HS-5 (cell line): ENCODE data around the gene TUBGCP6.
A peak's percentile ranks its signal among the peaks of the same experiment; 100 is the strongest.

Experiments used
- DNase-seq: peaks from one replicate; pipeline ENCODE4 v3.0.0-alpha.2; 2012; ENCODE audit warnings: low read depth

The TUBGCP6 gene

DNA sequence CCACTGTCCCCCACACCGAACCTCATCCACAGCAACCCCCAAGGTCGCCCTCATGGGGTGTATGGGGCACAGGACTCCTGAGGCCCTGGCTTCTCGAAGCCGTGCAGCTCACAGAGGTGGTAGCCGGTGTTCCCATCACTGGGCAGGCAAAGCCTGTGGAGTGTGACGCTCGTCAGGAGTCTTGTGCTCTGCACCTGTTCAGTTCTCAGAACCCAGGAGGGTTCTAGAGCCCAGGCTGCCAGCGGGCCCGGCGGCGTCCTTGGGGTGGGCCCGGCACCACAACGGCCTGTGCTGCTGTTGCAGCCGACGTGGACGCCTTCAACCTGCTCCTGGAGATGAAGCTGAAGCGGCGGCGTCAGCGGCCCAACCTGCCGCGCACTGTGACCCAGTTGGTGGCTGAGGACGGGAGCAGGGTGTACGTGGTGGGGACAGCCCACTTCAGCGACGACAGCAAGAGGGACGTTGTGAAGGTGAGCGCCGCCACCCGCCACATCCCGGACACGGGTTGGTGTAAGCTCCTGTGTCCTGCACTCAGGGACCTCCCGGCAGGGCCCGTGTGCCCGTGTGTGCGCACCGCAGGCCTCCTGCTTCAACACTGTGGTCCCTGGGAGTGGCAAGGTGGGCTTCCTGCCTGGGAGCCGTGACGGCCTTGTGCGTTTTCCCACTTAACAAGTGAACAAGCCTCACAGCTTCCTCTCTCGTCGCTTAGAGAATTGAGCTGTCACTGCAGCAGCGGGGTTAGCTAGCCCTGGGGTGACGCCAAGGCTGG, 50.6 kb downstream of the TUBGCP6 start:
- DNase-seq: no peak

GRCh38 chr22:50193621-50194020, 51.2 kb downstream of the TUBGCP6 start:
- DNase-seq: no peak

DNA sequence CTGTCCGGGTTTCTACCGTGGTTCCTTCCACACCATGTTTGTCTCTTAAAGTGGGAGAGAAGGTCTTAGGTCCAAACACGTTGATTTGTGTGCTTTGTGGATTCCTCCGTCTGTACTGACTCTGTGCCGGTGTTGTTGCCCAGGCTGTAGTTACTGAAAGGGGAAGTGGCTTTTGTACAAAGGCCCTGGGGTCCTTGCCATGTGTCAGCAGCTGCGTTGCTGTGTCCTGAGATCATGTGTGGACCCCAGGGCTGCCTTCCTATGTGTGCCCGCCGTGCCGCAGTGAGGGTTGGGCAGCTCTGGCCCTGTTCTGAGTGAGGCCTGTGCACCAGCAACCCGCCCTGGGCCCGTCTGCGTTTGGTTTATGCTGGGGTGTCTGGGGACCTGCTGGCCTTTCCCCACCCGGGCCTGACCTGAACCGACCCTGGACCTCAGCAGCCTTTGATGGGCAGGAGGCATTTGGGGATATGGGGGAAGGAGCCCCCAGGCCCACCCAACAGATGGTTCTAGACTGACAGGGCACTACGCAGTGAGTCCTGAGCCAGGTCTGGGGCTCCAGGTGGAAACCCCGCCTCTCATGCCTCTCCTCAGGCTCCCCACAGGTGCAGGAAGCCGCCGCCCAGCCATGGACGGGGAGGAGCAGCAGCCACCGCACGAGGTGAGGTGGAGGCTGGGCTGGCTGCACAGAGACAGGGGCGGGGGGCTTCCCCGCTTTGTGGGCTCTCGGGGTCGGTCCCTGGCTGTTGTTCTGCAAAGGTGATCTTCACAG, 52.2 kb downstream of the TUBGCP6 start:
- no peak for DNase-seq

- DNase-seq: no peak
Measured at GRCh38 chr22:50190941-50191741, 53.7 kb downstream of the TUBGCP6 start.

DNA sequence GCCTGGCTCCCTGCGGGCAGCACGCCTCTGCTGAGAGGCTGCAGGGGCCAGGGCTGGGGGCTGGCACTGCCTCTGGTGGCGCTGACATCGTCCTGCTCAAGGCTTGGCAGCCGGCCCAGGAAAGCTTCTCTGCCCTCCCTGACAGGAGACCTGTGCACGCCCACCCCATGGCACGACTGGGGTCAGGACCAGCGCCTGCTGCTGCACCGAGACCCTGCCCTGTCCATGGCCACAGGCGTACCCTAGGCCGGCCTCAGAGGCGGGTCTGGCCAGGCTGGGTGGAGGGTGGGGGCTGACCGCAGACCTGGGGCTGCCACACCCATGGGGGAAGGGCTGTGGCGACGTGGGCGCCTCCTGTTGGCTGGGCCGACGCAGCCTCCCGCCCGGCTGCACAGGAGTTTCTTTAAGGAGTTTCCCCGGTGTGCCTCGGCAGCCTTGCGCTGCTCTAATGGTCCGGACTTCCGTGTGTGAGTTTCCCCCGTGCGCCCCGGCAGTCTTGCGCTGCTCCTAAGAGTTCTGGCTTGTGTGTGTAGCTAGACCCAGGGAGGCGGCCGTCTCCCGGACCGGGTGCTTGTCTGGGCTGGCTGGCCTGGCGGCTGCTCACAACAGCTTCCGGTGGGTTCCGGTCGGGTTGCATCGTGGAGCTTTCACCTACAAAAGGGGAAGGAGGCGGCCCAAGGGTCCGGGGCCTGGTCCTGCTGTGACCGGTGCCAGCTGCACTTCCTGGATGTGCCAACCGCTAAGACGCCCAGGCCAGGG, 54.5 kb downstream of the TUBGCP6 start:
- DNase-seq: no peak

DNA sequence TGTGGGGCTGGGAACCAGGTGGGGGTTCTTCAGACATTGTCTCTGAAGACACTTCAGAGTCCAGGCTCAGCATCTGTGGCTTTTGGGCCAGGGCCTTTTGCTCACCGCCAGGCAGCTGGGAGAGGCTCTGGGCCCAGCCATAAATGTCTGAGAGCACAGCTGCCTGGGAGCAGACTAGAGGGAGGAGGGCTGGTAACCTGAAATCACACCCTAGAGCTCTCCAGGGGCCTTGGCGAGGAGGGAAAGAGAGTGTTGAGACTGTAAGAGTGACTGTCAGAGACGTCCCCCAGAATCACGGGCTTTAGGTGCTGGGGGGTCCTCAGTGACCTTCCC, 55.0 kb downstream of the TUBGCP6 start:
- DNase-seq: no peak

- DNase-seq: no peak
Measured at GRCh38 chr22:50189184-50189848, 55.5 kb downstream of the TUBGCP6 start.

- no peak for DNase-seq
Measured at GRCh38 chr22:50188356-50188755, 56.5 kb downstream of the TUBGCP6 start.

DNA sequence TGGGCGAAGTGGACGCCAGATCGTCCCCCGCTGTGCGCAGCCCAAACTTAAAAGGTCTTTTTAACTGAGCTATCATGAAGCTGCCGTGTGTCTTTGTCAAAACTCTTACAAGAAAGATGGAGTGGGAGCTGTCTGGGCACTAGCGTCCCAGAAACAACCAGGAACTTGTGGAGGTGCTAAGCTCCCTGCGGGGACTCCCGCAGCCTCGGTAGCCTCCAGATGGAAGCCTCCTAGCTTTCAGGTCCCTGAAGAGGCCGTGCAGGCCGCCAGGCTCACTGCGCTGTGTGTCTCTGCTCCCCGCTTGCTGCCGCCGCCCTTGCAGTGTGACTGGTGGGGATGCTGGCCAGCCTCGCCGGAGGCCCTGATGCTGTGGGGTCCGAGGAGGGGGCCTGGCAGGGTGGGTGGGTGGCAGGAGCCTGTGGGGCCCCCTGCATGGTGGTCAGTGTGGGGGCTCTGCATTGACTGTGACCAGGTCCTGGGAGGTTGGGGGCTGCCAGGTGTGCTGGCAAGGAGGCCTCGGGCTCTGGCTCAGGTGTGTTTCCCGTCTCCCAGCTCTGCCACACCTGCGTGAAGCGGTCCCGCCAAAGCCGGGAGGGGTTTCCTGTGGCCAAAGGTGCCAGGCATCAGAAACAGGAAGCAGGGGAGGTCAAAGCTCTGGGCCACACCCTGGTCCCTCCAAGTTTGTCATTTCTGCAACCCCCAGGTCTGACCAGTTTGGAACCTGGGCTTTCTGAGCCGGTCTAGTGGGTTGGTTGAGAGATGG, 57.9 kb downstream of the TUBGCP6 start:
- no peak for DNase-seq

DNA sequence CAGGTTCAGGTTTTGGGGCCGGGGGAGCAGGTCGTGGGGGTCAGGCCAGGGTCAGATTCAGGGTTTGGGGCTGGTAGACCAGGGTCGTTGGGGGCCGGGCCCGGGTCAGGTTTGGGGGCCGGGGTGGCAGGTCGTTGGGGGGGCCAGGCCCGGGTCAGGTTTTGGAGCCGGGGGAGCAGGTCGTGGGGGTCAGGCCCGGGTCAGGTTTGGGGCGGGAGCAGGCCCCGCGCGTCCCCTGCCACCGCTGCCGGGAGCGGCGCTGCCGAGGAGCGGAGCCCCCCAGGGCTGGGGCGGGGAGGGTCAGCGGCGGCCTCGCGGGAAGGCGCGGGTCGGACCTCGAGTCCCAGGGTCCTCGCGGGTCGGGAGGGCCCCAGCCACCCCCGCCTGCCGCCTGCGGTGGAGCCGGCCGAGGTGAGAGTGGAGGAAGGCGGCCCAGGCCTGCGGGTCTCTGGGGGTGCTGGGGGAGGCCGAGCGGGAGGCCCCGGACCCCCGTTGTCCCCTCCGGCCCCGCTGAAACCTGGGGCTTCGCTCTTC, 58.6 kb downstream of the TUBGCP6 start:
- DNase-seq: no peak

- peak; percentile 32 for DNase-seq
Measured at GRCh38 chr22:50185375-50186087, 59.3 kb downstream of the TUBGCP6 start, which contains the start of gene TRABD. Gene TRABD, plus strand, starts transcription at chr22:50185913. Its CDS starts 7,148 bp downstream, at chr22:50193061.

- DNase-seq: no peak
Measured at GRCh38 chr22:50184902-50185374, 59.9 kb downstream of the TUBGCP6 start.

DNA sequence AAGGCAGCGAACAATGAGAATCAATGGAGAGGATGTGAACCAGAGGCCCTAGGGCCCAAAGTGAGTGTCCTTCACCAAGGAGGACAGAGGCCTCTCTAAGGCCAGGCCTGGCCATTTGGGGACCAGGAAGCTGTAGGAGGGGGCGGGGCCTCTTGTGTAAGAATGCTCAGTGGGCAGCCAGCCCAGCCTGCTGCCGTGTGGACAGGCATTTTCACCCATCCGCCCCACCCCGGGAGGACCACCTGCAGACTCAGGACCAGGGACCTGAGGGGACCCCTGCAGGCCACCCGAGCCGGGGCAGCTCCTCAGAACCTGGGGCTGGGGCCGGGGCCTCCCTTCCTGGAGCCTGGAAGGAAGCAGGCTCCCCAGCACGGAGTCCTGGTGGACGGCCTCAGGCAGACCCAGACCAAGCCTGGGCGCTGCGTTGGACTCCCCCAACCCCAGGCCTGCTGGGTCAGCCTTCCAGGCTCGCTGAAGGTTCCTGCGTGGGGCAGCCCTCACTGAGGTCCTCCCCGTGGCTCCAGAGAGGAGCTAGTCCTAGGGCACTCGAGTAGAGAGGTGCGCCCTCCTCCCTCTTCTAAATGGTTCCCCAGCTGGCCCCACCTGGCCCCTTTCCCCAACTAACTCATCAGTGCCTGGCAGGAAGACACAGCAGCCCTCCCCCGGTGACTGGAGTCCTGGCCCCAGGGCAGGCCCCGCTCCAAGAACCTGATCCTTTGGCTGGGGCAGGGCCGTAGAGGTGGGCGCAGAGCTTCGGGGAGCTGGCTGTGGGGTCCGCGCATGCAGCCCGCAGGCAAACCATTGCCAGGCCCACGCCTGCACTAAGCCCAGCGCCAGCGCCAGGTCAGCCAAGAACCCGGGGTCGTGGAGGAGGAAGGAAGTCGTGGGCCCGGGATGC, 60.6 kb downstream of the TUBGCP6 start:
- DNase-seq: no peak

DNA sequence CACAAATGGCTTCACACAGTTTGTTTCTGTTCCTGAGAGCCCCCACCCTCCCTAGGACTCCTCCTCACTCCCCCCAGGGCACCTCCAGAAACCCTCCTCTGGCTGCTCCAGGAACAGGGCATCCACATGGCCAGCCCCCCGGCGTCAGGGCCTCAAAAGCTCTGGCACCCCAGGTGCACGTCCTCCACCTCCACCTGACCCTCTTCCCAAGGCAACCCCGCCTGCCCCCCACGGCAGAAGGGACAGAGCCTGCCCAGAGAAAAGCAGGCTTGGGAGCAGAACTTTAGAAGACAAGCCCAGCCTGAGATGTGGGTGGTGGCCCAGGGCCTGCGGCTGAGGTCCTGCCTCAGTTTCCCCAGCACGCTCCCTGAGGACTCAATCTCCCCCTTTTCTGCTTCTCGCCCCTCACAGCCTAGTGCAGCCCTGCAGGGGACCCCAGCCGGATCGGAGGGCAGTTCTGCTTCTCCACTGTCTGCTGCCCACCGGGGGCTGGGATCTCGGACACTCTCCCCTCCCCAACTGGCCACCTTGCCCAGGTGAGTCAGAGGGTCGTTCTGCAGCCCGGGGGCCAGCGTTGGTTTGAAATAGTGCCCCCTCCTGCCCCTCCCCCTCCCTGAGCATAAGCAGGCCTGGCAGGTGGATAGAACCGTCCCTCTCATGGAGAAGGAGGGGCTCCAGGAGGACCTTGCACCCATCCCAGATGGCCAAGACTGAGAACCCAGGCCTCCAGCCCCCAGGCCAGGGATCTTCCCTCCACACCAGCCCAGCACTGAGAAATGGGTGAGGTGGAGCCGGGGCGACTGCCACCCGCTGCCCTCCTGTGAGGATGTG, 61.5 kb downstream of the TUBGCP6 start:
- DNase-seq: no peak

DNA sequence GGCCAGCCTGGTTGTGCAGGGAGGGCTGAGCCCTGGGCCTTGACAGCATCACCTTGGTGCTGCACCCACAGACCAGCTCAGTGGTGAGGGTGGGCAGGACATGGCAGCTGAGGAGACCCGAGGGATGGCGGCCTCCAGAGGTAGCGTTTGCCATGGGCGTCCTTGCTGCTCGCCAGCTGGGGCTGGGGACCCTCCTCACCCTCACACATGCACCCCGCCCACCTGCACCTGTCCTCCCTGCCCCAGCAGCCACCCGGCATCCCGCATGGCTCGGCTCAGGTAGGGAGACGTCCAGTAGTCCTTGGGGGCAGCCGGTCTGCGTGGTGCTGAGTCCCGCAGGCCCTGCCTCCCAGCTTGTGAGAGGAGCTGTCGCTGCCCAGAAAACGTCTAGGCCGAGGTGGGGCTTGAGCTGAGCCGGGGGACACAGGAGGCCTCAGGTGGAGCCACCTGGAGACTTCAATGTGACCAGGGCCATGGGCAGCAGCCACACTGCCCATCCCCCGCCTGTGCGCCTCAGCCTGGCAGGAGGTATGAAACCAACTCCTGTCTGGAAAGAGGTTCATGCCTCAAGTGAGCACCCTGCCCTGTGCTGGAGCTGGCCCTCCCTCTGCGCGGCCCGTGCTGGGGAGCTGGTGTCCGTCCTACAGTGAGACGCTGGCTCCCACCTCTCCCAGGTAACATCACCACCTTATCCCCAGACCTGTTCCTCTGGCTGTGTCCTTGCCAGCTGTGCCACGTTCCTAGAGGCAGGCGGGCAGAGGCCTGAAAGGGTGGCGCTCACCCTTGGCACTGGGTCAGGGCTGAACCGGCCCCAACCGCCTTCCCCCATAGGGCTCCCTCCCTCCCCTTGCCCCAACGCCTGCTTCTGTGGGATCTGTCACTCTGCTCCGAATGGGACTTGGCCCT, 62.4 kb downstream of the TUBGCP6 start:
- no peak for DNase-seq

- no peak for DNase-seq
Measured at GRCh38 chr22:50180727-50181521, 63.9 kb downstream of the TUBGCP6 start.
